ENCODE results near the gene C17orf100.

DNA sequence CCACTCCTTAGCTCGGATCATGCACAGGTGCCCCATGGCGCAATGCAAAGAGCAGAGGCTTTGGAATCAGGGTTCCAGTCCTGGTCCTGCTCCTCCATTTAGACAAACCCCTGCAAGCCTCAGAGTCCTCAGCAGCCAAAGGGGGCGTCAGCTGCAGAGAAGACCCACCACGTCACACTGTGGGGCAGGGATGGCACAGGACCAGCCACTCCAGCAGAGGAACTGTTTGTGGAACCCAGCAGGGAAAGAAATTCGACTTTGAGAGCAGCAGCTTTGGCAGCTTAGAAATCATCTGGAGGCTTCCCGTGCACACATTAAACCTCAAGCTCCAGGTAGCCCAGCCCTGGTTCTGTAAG, 25.2 kb downstream of the C17orf100 start:
- TF ChIP-seq CTCF (conservative IDR thresholded peaks at IDR 0.05 in 1 of 2, IDR thresholded peaks at IDR 0.05 in 1 of 2; ENCODE audit: low read depth in 1 of 2, low read length in 2 of 2) (no peak), EZH2 (IDR thresholded peaks at IDR 0.05; ENCODE audit: low read length, missing control alignments) (no peak)
